K562 (cell line): ENCODE data around the gene COL13A1.

Source experiments
- CTCF ChIP-seq, 3 experiments: IDR thresholded peaks in 2 of 3; conservative IDR thresholded peaks in 1 of 3; 2 replicates each; pipeline ENCODE4 v1.5.1; 2011 to 2012; ENCODE audit warnings: low read length in 3 of 3, mild to moderate bottlenecking in 3 of 3, control low read depth in 2 of 3, improper control_type of control experiment in 1 of 3, inconsistent platforms in 1 of 3, low read depth in 1 of 3, mixed read lengths in 1 of 3, moderate library complexity in 1 of 3; ENCODE audit not compliant: insufficient read depth in 2 of 3
- FOXP1 ChIP-seq: sonication (generic); formaldehyde crosslinking; IDR thresholded peaks from 2 replicates; pipeline ENCODE4 v1.8.0; 2022; ENCODE audit warnings: mild to moderate bottlenecking, missing genetic modification reagents
- FOXP4 ChIP-seq: sonication (generic); formaldehyde crosslinking; IDR thresholded peaks from 2 replicates; pipeline ENCODE4 v1.8.0; 2022; ENCODE audit warnings: mild to moderate bottlenecking, missing genetic modification reagents, borderline replicate concordance
- MAZ ChIP-seq, 2 experiments: fragments of 450-650 bp in 1 of 2; sonication (generic) in 1 of 2; formaldehyde crosslinking; IDR thresholded peaks in 1 of 2; conservative IDR thresholded peaks in 1 of 2; 2 replicates each; pipeline versions ENCODE4 v1.4.0 to v1.5.0; 2020; ENCODE audit warnings: mild to moderate bottlenecking in 1 of 2, missing genetic modification reagents in 1 of 2
- MNT ChIP-seq, 2 experiments: fragments of 450-650 bp; conservative IDR thresholded peaks; 2 replicates each; pipeline ENCODE4 v1.6.1; 2017; ENCODE audit warnings: mild to moderate bottlenecking in 2 of 2, moderate library complexity in 2 of 2
- MTA1 ChIP-seq: fragments of 450-650 bp; IDR thresholded peaks from 2 replicates; pipeline ENCODE4 v1.6.1; 2017; ENCODE audit warnings: borderline replicate concordance
- NR3C1 ChIP-seq: sonication (generic); formaldehyde crosslinking; IDR thresholded peaks from 2 replicates; pipeline ENCODE4 v1.8.1; 2022; ENCODE audit warnings: missing genetic modification reagents
- NRF1 ChIP-seq, 2 experiments: fragments of 450-650 bp; IDR thresholded peaks in 1 of 2; conservative IDR thresholded peaks in 1 of 2; 2 replicates each; pipeline ENCODE4 v1.6.1; 2014; ENCODE audit warnings: mild to moderate bottlenecking in 2 of 2
- PCBP2 ChIP-seq: fragments of 200-400 bp; formaldehyde crosslinking; IDR thresholded peaks from 2 replicates; pipeline ENCODE4 v1.6.1; 2018; ENCODE audit warnings: low read length, low read depth, mild to moderate bottlenecking, moderate library complexity; ENCODE audit not compliant: poor library complexity, severe bottlenecking
- POLR3A ChIP-seq: IDR thresholded peaks from 2 replicates; pipeline ENCODE4 v1.6.1; 2011; ENCODE audit warnings: borderline replicate concordance, mild to moderate bottlenecking, moderate library complexity; ENCODE audit not compliant: insufficient read length, insufficient read depth; ENCODE audit errors: extremely low read depth
- THRA ChIP-seq: fragments of 450-650 bp; IDR thresholded peaks from 2 replicates; pipeline ENCODE4 v1.6.1; 2017; ENCODE audit warnings: mild to moderate bottlenecking, moderate library complexity
- TF ChIP-seq, protein P1 (sequence below): fragments of 250-450 bp; sonication (Bioruptor Pico); IDR thresholded peaks from 2 replicates; pipeline ENCODE4 v1.4.0; 2020; ENCODE audit warnings: mild to moderate bottlenecking, moderate library complexity

DNA sequence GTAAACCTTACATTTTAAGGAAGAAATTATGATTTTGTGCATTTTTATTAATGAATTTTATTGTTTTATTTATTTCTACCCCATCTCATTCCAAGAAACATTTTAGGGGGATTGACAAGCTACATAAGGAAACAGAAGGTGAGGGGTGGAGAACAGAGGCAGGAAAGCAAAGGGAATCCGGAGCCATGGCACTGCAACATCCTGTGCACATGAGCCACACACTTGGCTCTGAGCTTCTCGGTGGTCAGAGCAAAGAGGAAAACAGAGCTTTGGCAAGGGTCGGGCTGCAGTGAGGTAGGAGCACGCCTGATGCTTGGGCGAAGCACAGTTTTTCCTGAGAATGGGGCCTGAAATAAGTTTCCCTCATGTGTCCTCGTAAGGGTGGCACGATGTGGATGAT lies 68.9 kb downstream of the COL13A1 start:
- TF ChIP-seq CTCF (IDR thresholded peaks at IDR 0.05 in 2 of 3, conservative IDR thresholded peaks at IDR 0.05 in 1 of 3; ENCODE audit: insufficient read depth in 2 of 3, low read depth in 1 of 3, low read length in 3 of 3) (no peak), MNT (conservative IDR thresholded peaks at IDR 0.05) (no peak), FOXP4 (CRISPR knock-in tag) (no peak), THRA (no peak), MTA1 (no peak), FOXP1 (CRISPR knock-in tag) (no peak), NR3C1 (CRISPR knock-in tag) (no peak), NRF1 (conservative IDR thresholded peaks at IDR 0.05 in 1 of 2, IDR thresholded peaks at IDR 0.05 in 1 of 2) (no peak), MAZ (CRISPR knock-in tag; conservative IDR thresholded peaks at IDR 0.05 in 1 of 2, IDR thresholded peaks at IDR 0.05 in 1 of 2) (no peak), PCBP2 (no peak), POLR3A (no peak)
- TF ChIP-seq, protein P1, sequence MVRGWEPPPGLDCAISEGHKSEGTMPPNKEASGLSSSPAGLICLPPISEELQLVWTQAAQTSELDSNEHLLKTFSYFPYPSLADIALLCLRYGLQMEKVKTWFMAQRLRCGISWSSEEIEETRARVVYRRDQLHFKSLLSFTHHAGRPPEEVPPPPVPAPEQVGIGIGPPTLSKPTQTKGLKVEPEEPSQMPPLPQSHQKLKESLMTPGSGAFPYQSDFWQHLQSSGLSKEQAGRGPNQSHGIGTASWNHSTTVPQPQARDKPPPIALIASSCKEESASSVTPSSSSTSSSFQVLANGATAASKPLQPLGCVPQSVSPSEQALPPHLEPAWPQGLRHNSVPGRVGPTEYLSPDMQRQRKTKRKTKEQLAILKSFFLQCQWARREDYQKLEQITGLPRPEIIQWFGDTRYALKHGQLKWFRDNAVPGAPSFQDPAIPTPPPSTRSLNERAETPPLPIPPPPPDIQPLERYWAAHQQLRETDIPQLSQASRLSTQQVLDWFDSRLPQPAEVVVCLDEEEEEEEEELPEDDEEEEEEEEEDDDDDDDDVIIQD (CRISPR knock-in tag), result no peak
